Dedifferentiated amniotic fluid mesenchymal stem cell (primary cell): ENCODE data around the gene CEP128.
A peak's percentile ranks its signal among the peaks of the same experiment; 100 is the strongest.
"Not testable (repeated sequence)": the region's sequence is repeated elsewhere in the genome, so short reads cannot be mapped to it uniquely, and the experiment has no call there.

Experiments used
- DNase-seq: peaks from one replicate; pipeline ENCODE4 v3.0.0-alpha.2; 2016; ENCODE audit errors: extremely low spot score

The CEP128 gene

GRCh38 chr14:80953211-80953610, 11.7 kb upstream of the CEP128 start:
- not testable (repeated sequence) for DNase-seq

GRCh38 chr14:80951491-80951890, 10.0 kb upstream of the CEP128 start:
- no peak for DNase-seq

GRCh38 chr14:80948291-80948690, 6.8 kb upstream of the CEP128 start:
- DNase-seq: no peak

GRCh38 chr14:80946797-80947196, 5.3 kb upstream of the CEP128 start:
- DNase-seq: no peak

- no peak for DNase-seq
These were observed 4.6 kb upstream of the CEP128 start for GRCh38 chr14:80946187-80946586.

GRCh38 chr14:80944861-80945617, 3.5 kb upstream of the CEP128 start:
- no peak for DNase-seq

- no peak for DNase-seq
These were observed 658 bp upstream of the CEP128 start for GRCh38 chr14:80942191-80942600.

GRCh38 chr14:80940146-80940545, 1.4 kb downstream of the CEP128 start:
- no peak for DNase-seq

GRCh38 chr14:80933686-80934085, 7.9 kb downstream of the CEP128 start:
- DNase-seq: no peak

GRCh38 chr14:80933282-80933681, 8.3 kb downstream of the CEP128 start:
- no peak for DNase-seq

GRCh38 chr14:80930836-80931389, 10.6 kb downstream of the CEP128 start:
- DNase-seq: no peak

GRCh38 chr14:80930095-80930494, 11.4 kb downstream of the CEP128 start:
- no peak for DNase-seq

- DNase-seq: no peak
These were observed 14.2 kb downstream of the CEP128 start for GRCh38 chr14:80927083-80927989.

- no peak for DNase-seq
These were observed 15.0 kb downstream of the CEP128 start for GRCh38 chr14:80926397-80927082.

- DNase-seq: no peak
These were observed 17.0 kb downstream of the CEP128 start for GRCh38 chr14:80924365-80925103.

GRCh38 chr14:80923368-80923767, 18.2 kb downstream of the CEP128 start:
- DNase-seq: no peak

- DNase-seq: no peak
These were observed 21.9 kb downstream of the CEP128 start for GRCh38 chr14:80919622-80920021.

GRCh38 chr14:80912013-80912412, 29.5 kb downstream of the CEP128 start:
- DNase-seq: not testable (repeated sequence)

- DNase-seq: peak; percentile 30
These were observed 34.6 kb downstream of the CEP128 start for GRCh38 chr14:80906946-80907345.

GRCh38 chr14:80906336-80906735, 35.2 kb downstream of the CEP128 start:
- no peak for DNase-seq

- no peak for DNase-seq
These were observed 38.9 kb downstream of the CEP128 start for GRCh38 chr14:80902608-80903007.
